ENCODE measurements around the gene PARD3B.

The PARD3B gene

GRCh38 chr2:205001300-205001966, 456.2 kb downstream of the PARD3B start:
- DNase-seq (ENCODE audit: low read depth in 3 of 3, low spot score in 1 of 3), result no peak

- DNase-seq (ENCODE audit: low read depth in 3 of 3, low spot score in 1 of 3), result no peak
Measured at GRCh38 chr2:205002390-205002789, 457.1 kb downstream of the PARD3B start.

GRCh38 chr2:205003288-205003687, 458.0 kb downstream of the PARD3B start:
- no peak for DNase-seq (ENCODE audit: low read depth in 3 of 3, low spot score in 1 of 3)

GRCh38 chr2:205010196-205010595, 464.9 kb downstream of the PARD3B start:
- DNase-seq (ENCODE audit: low read depth in 3 of 3, low spot score in 1 of 3), result no peak

GRCh38 chr2:205011031-205011430, 465.8 kb downstream of the PARD3B start:
- no peak for DNase-seq (ENCODE audit: low read depth in 3 of 3, low spot score in 1 of 3)

GRCh38 chr2:205012961-205013360, 467.7 kb downstream of the PARD3B start:
- no peak for DNase-seq (ENCODE audit: low read depth in 3 of 3, low spot score in 1 of 3)

GRCh38 chr2:205013586-205013985, 468.3 kb downstream of the PARD3B start:
- no peak for DNase-seq (ENCODE audit: low read depth in 3 of 3, low spot score in 1 of 3)

- DNase-seq (ENCODE audit: low read depth in 3 of 3, low spot score in 1 of 3), result no peak
Measured at GRCh38 chr2:205014201-205014600, 468.9 kb downstream of the PARD3B start.

GRCh38 chr2:205017381-205017780, 472.1 kb downstream of the PARD3B start:
- DNase-seq (ENCODE audit: low read depth in 3 of 3, low spot score in 1 of 3), result no peak

- DNase-seq (ENCODE audit: low read depth in 3 of 3, low spot score in 1 of 3), result no peak
Measured at GRCh38 chr2:205017912-205018311, 472.6 kb downstream of the PARD3B start.

- DNase-seq (ENCODE audit: low read depth in 3 of 3, low spot score in 1 of 3), result no peak
Measured at GRCh38 chr2:205020673-205021072, 475.4 kb downstream of the PARD3B start.

GRCh38 chr2:205022841-205023240, 477.6 kb downstream of the PARD3B start:
- DNase-seq (ENCODE audit: low read depth in 3 of 3, low spot score in 1 of 3), result no peak

- DNase-seq (ENCODE audit: low read depth in 3 of 3, low spot score in 1 of 3), result no peak
Measured at GRCh38 chr2:205024822-205025518, 479.7 kb downstream of the PARD3B start.

- DNase-seq (ENCODE audit: low read depth in 3 of 3, low spot score in 1 of 3), result no peak
Measured at GRCh38 chr2:205025580-205026240, 480.4 kb downstream of the PARD3B start.

- DNase-seq (ENCODE audit: low read depth in 3 of 3, low spot score in 1 of 3), result no peak
Measured at GRCh38 chr2:205030695-205031094, 485.4 kb downstream of the PARD3B start.

- DNase-seq (ENCODE audit: low read depth in 3 of 3, low spot score in 1 of 3), result no peak
Measured at GRCh38 chr2:205032093-205032551, 486.8 kb downstream of the PARD3B start.

GRCh38 chr2:205033431-205033830, 488.2 kb downstream of the PARD3B start:
- no peak for DNase-seq (ENCODE audit: low read depth in 3 of 3, low spot score in 1 of 3)

- DNase-seq (ENCODE audit: low read depth in 3 of 3, low spot score in 1 of 3), result no peak
Measured at GRCh38 chr2:205034034-205034433, 488.8 kb downstream of the PARD3B start.

GRCh38 chr2:205040323-205040722, 495.0 kb downstream of the PARD3B start:
- DNase-seq (ENCODE audit: low read depth in 3 of 3, low spot score in 1 of 3), result no peak

- DNase-seq (ENCODE audit: low read depth in 3 of 3, low spot score in 1 of 3), result no peak
Measured at GRCh38 chr2:205041472-205042130, 496.3 kb downstream of the PARD3B start.

GRCh38 chr2:205043285-205043684, 498.0 kb downstream of the PARD3B start:
- no peak for DNase-seq (ENCODE audit: low read depth in 3 of 3, low spot score in 1 of 3)

GRCh38 chr2:205045706-205046105, 500.4 kb downstream of the PARD3B start:
- no peak for DNase-seq (ENCODE audit: low read depth in 3 of 3, low spot score in 1 of 3)
